GM18517 (cell line): ENCODE data around the gene SNX27.
"Not testable (repeated sequence)": the region's sequence is repeated elsewhere in the genome, so short reads cannot be mapped to it uniquely, and the experiment has no call there.

Experiments
- ATAC-seq: cut with Tn5 transposase; IDR thresholded peaks from one replicate; pipeline ENCODE4 v1.9.1; 2021; ENCODE audit warnings: mild to moderate bottlenecking, moderate library complexity; ENCODE audit not compliant: unreplicated experiment

The SNX27 gene

GRCh38 chr1:151602550-151602949 lies 9.3 kb upstream of the SNX27 start:
- not testable (repeated sequence) for ATAC-seq

GRCh38 chr1:151604291-151604690 lies 7.6 kb upstream of the SNX27 start:
- ATAC-seq: no peak

GRCh38 chr1:151606384-151606783 lies 5.5 kb upstream of the SNX27 start:
- ATAC-seq: no peak

GRCh38 chr1:151606857-151607256 lies 5.0 kb upstream of the SNX27 start:
- no peak for ATAC-seq

GRCh38 chr1:151610142-151610541 lies 1.7 kb upstream of the SNX27 start:
- no peak for ATAC-seq

GRCh38 chr1:151611288-151611790 lies 511 bp upstream of the SNX27 start:
- no peak for ATAC-seq

- no peak for ATAC-seq
Measured at GRCh38 chr1:151612501-151613281, 841 bp downstream of the SNX27 start.

GRCh38 chr1:151613282-151613780 lies 1.5 kb downstream of the SNX27 start:
- ATAC-seq: no peak

- ATAC-seq: no peak
Measured at GRCh38 chr1:151615711-151616504, 4.1 kb downstream of the SNX27 start.

- ATAC-seq: no peak
Measured at GRCh38 chr1:151616505-151616849, 4.6 kb downstream of the SNX27 start.

- ATAC-seq: no peak
Measured at GRCh38 chr1:151618003-151618402, 6.2 kb downstream of the SNX27 start.

- ATAC-seq: no peak
Measured at GRCh38 chr1:151618470-151618869, 6.6 kb downstream of the SNX27 start.

- not testable (repeated sequence) for ATAC-seq
Measured at GRCh38 chr1:151618996-151619395, 7.1 kb downstream of the SNX27 start.

GRCh38 chr1:151619489-151620093 lies 7.7 kb downstream of the SNX27 start:
- no peak for ATAC-seq

GRCh38 chr1:151620286-151620685 lies 8.4 kb downstream of the SNX27 start:
- no peak for ATAC-seq

GRCh38 chr1:151621351-151621750 lies 9.5 kb downstream of the SNX27 start:
- ATAC-seq: no peak

GRCh38 chr1:151624783-151625182 lies 12.9 kb downstream of the SNX27 start:
- ATAC-seq: no peak

GRCh38 chr1:151626740-151627334 lies 15.0 kb downstream of the SNX27 start:
- ATAC-seq: no peak

- no peak for ATAC-seq
Measured at GRCh38 chr1:151629278-151629677, 17.4 kb downstream of the SNX27 start.

GRCh38 chr1:151635479-151636072 lies 23.7 kb downstream of the SNX27 start:
- no peak for ATAC-seq
